ENCODE results near the gene MYCN.

The MYCN gene

DNA sequence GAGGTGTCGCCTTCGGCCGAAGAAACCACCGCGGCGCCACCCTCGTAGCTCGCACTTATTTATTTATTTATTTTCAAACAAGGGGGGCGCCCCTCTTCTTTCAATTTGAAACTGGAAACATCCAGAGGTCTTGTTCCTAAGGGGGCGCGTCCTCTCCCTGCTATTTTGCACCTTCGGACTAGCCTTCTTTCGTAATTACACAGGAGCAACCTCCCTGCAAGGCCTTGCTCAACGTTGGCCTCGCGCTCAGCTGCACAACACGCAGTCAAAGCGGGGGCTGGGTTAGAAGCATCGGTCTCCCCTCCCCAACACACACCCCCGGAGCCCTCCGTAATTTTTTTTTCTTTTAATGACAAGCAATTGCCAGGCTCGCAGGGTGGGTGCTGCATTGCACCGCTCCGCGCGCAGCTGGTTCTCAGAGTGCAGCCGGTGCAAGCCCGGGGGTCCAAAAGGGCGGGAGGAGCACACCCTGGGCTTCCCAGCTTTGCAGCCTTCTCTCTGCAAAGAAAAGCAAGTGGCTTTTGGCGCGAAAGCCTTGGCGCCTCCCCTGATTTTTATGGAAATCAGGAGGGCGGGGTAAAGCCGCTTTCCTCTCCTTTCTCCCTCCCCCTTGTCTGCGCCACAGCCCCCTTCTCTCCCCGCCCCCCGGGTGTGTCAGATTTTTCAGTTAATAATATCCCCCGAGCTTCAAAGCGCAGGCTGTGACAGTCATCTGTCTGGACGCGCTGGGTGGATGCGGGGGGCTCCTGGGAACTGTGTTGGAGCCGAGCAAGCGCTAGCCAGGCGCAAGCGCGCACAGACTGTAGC, at the start of gene MYCN:
Gene MYCN (plus strand): TSS at position 697 of the 807 bp plus-strand sequence. CDS start 1,515 bp downstream, outside the sequence.
- peaks cover 32% of the 10 kb centered on the region for H3K4me1 Mint-ChIP-seq
- peak; percentile 40 for DNase-seq
- H3K27me3 Mint-ChIP-seq, result peaks cover 63% of the 10 kb centered on the region
- peak; percentile 50 for ATAC-seq
- no peak within 1 kb of the TSS for H3K27ac Mint-ChIP-seq
- H3K4me3 Mint-ChIP-seq, result peak within 1 kb of the TSS; percentile 70
- no peaks in the 10 kb centered on the region for H3K9me3 Mint-ChIP-seq
- H3K36me3 Mint-ChIP-seq (ENCODE audit: low read depth), result no peaks in the 10 kb centered on the region

DNA sequence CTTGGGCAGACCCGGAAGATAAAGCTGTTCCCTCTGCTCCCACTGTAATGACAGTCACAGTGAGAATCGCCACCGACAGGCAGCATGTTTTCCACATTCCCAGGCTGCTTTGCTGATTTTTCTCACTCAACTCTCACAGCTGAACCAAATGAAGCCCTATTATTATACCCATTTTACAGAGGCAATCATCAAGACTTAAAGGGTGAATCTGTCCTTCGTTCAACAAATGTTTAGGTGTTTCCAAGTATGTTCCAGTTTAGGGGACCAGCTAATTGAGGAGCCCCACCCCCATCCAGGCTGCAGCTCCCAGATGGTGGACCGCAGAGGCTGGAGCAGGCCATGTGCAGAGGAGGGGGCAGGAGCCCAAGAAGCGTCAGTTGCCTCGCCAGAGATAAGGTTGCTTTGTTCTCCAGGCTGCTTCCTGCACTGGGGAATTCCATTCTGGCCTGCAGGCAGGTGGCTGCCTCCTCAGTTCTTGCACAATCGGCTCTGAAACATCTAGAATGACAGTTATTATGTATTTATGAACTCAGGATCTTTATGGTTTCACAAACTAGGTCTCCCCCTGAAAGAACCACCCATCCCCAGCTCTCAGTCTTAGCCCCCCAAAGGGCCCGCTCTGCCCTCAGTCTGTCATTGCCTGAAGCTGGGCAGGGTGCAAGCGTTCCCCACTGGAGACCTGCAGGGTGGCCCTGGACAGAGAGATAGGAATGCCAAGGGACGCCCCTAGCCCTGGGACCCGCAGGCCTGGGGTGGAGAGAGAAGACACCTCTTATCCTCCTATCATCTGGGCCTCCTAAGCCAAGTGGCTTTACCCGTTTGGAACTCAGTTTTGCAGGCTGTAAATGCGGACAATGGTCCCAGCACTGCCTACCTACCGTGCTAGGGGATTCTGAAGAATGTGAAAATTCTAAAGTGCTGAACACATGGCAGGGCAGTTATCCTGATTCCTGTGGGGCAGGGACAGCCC, 49.1 kb upstream of the MYCN start:
- Mint-ChIP-seq H3K36me3 (ENCODE audit: low read depth) (no peaks in the 10 kb centered on the region), H3K4me3 (no peak overlapping the region), H3K4me1 (no peaks in the 10 kb centered on the region), H3K27me3 (no peaks in the 10 kb centered on the region), H3K9me3 (no peaks in the 10 kb centered on the region), H3K27ac (no peak overlapping the region)
- DNase-seq (no peak), ATAC-seq (no peak)

DNA sequence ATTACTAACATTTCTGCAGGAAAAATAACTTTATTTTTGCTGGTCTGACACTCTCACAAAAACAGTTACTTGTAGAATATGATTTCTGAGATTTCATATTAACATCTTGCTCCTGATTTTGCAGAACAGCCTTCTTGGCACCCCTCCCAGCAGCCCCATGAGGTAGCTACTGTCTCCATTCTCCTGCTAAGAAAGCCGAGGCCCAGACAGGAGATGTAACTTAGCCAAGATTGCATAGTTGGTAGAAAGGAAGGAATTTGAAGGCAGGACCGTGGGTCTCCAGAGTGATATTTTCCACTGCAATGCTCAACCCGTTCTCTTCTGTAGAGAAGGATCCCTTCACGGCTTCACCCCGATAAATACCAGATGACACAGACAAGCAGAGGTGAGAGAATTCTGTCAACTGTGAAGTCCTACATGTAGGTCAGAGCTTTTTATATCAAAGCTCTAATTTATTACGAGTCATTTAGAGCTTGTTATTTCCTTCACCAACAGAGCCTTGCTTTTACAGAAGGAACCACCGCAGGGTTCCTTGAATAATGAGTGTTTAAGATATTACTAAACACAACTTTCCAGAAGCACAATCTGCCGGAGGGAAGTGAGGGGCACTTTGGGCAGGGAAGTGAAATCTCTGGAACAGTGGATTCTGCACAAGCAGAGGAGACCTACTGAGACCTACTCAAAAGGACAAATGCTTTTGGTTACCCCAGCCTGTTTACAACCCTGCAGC, 48.0 kb upstream of the MYCN start:
- Mint-ChIP-seq H3K4me3 (no peak overlapping the region), H3K9me3 (peaks cover 4% of the 10 kb centered on the region), H3K4me1 (no peaks in the 10 kb centered on the region), H3K27ac (no peak overlapping the region), H3K36me3 (ENCODE audit: low read depth) (no peaks in the 10 kb centered on the region), H3K27me3 (no peaks in the 10 kb centered on the region)
- ATAC-seq (no peak), DNase-seq (no peak)

DNA sequence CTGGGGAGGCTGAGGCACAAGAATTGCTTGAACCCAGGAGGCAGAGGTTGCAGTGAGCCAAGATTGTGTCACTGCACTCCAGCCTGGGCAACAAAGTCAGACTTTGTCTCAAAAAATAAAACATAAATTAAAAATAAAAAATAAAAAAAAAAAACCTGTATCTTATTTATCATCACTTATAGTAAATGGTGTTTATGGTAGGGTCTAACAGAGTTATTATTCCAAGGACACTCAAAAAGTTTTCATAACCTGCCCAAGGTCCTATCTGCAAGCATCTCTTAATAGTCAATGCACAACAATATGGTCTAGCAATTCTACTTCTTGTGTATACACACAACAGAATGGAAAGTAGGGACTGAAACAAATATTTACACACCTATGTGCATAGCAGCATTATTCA, 47.3 kb upstream of the MYCN start:
- H3K4me3 Mint-ChIP-seq, result no peak overlapping the region
- peaks cover 2% of the 10 kb centered on the region for H3K27me3 Mint-ChIP-seq
- peaks cover 9% of the 10 kb centered on the region for H3K9me3 Mint-ChIP-seq
- H3K36me3 Mint-ChIP-seq (ENCODE audit: low read depth), result no peaks in the 10 kb centered on the region
- ATAC-seq, result no peak
- H3K27ac Mint-ChIP-seq, result no peak overlapping the region
- DNase-seq, result no peak
- H3K4me1 Mint-ChIP-seq, result no peaks in the 10 kb centered on the region

DNA sequence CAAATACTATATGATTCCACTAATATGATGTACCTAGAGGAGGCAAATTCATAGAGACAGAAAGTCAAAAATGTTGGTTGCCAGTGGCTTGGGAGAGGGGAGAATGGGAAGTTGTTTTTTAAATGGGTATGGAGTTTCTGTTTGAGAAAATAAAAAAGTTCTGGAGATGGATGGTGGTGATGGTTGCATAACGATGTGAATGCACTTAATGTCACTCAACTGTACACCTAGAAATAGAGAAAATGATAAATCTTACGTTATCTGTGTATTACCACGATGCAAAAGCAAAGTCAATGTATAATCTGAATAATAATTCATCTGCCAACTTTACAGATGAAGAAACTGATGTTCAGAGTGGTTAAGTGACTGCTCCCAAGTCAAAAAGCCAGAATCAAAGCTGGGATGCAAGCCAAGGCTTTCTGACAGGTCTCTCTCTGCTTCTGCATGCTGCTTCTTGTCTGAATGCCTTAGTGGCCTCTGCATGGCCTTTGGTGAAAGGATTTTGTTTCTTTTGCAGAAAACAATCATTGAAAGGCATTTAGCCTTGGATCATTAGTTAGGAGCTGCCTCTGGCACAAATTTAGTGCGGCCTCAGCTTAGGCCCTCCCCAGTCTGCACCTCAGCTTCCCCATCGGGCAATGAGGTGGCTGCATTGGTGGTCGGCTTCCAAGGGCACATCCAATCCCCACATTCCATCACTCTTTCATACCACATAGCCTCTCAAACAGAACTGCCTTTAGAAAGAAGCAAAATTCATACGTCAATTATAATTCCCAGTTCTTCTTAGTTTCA, 46.5 kb upstream of the MYCN start:
- no peak for ATAC-seq
- Mint-ChIP-seq H3K27ac (no peak overlapping the region), H3K4me3 (no peak overlapping the region), H3K9me3 (peaks cover 13% of the 10 kb centered on the region), H3K36me3 (ENCODE audit: low read depth) (no peaks in the 10 kb centered on the region), H3K4me1 (no peaks in the 10 kb centered on the region), H3K27me3 (peaks cover 2% of the 10 kb centered on the region)
- DNase-seq, result no peak

DNA sequence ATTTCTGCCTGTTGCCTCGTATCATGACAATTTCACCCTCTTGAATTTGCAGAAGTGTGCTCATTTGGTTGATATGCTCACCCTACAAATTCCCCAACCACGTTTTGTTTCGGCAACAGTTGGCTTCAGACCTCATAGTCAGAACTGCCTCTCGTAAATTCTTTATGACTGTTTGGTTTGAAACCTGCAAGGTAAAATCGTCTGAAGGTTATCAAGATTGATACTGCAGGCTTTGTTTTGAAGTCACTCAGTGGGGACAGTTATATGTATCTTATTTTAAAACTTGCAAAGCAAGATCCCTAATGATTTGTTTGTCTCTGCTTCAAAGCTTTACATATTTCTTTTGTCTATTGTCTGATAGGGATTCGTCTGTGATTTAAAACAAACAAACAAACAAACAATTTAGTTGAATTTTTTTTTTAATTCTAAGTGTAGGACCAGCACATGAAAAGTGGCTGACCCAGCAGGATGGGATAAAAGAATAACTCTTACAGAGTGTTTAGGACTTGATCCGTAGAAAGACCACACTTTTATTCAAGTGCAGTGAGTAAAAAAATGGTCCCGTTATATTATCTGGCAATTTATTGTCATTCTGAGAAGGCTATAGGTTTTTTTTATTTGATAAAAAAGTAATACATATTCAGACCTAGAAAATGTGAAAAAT, 45.7 kb upstream of the MYCN start:
- Mint-ChIP-seq H3K36me3 (ENCODE audit: low read depth) (no peaks in the 10 kb centered on the region), H3K9me3 (peaks cover 13% of the 10 kb centered on the region), H3K27me3 (peaks cover 2% of the 10 kb centered on the region), H3K4me1 (no peaks in the 10 kb centered on the region), H3K27ac (no peak overlapping the region), H3K4me3 (no peak overlapping the region)
- no peak for ATAC-seq
- DNase-seq, result no peak

DNA sequence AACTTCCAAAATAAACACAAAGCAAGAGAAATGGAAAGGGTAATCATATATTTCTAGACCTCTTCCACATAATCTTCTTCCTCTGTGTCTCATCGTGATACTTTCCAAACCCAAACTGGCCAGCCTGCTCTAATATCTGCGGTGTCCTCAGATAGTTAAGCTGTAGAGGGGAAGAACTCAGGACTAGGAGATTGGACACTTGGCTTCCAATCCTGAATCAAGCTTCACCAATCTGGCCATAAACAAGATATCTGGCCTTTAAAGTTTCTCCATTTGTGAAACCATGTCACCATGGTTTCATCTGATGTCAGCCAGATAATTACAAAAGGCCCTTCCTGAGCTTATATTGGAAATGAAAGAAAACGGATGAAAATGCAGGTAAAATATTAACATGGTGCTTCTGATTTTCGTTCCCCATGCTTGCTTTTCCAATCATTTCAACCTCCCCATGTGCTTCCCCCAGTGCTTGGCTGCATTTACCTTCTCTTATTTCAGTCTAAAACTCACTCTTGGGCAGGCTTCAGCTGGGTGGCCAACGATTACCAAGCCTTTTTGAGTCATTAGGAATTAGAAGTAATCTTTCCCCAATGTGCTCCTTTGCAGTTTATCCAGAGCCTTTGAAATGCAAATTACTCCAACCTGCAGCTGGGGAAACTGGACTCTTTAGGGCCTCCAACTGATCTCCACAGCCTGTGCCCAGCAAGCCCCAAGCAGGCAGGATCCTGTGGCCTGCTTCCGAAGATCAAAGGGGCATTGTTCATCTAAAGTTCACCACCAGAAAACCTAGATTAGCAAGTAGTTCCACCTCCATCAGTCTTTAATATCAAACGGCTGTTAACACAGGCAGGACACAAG, 44.5 kb upstream of the MYCN start:
- DNase-seq (no peak), ATAC-seq (no peak)
- H3K4me3 Mint-ChIP-seq, result no peak overlapping the region
- peaks cover 2% of the 10 kb centered on the region for H3K27me3 Mint-ChIP-seq
- H3K36me3 Mint-ChIP-seq (ENCODE audit: low read depth), result no peaks in the 10 kb centered on the region
- H3K27ac Mint-ChIP-seq, result no peak overlapping the region
- no peaks in the 10 kb centered on the region for H3K4me1 Mint-ChIP-seq
- peaks cover 13% of the 10 kb centered on the region for H3K9me3 Mint-ChIP-seq

DNA sequence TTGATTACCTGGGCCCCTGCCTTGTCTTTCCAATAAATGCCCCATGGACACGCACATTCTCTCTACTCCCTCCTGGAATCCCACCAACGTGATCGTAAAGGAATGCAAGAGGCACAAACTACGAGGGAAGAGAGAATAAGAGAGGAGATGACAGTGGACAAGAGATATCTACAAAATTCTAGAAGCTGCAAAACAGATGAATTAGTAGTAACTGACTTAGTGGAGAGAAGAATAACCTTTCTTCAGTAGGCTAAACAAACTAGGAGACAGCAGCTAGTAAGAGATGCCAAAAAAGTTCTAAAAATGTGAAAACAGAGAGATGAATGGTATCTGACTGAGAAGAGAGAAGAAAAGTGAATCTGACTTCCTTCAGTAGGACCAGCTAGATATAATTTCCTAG, 43.5 kb upstream of the MYCN start:
- Mint-ChIP-seq H3K36me3 (ENCODE audit: low read depth) (no peaks in the 10 kb centered on the region), H3K9me3 (peaks cover 13% of the 10 kb centered on the region), H3K4me3 (no peak overlapping the region), H3K4me1 (no peaks in the 10 kb centered on the region), H3K27me3 (peaks cover 2% of the 10 kb centered on the region), H3K27ac (no peak overlapping the region)
- DNase-seq, result no peak
- no peak for ATAC-seq

DNA sequence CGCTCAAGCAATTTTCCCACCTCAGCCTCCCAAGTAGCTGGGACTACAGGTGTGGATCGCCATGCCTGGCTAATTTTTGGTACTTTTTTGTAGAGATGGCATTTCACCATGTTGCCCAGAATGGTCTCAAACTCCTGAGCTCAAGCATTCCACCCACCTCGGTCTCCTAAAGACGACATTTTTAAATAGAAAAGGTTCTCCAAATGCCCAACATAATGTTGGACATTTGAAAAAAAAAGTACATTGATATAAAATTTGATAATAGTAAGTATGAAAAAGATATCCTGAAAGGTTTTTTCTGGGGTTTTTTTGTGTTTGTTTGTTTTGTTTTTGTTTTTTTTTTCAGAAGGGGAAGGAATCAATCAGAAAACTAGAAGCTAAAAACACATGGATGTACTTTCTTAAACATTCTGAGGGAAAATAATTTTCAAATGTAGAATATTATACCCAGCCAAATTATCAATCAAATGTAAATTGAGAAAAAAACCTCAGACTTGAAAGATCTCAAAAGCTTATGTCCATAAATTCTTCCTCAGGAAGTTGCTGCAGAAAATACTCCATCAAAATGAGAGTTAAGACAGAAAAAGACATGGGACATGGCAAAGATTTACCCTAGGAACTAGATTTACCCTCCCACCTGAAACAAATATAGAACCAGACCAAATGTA, 42.8 kb upstream of the MYCN start:
- peaks cover 2% of the 10 kb centered on the region for H3K27me3 Mint-ChIP-seq
- H3K27ac Mint-ChIP-seq, result no peak overlapping the region
- H3K4me3 Mint-ChIP-seq, result no peak overlapping the region
- no peaks in the 10 kb centered on the region for H3K4me1 Mint-ChIP-seq
- ATAC-seq, result no peak
- DNase-seq, result no peak
- peaks cover 13% of the 10 kb centered on the region for H3K9me3 Mint-ChIP-seq
- no peaks in the 10 kb centered on the region for H3K36me3 Mint-ChIP-seq (ENCODE audit: low read depth)

DNA sequence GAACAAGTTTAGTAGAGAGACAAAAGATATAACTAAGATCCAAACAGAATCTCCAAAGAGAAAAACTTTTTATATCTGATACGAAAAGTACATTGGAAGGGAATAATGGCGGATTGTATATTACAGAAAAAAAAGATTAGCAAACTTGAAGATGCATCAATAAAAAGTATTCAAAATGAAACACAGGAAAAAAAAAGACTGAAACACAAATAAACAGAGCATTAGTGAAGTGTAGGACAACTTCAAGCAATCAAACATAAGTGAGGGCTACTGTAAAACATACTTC, 41.1 kb upstream of the MYCN start:
- Mint-ChIP-seq H3K36me3 (ENCODE audit: low read depth) (no peaks in the 10 kb centered on the region), H3K4me3 (no peak overlapping the region), H3K4me1 (no peaks in the 10 kb centered on the region), H3K9me3 (peaks cover 13% of the 10 kb centered on the region), H3K27me3 (peaks cover 2% of the 10 kb centered on the region), H3K27ac (no peak overlapping the region)
- no peak for ATAC-seq
- DNase-seq, result no peak

DNA sequence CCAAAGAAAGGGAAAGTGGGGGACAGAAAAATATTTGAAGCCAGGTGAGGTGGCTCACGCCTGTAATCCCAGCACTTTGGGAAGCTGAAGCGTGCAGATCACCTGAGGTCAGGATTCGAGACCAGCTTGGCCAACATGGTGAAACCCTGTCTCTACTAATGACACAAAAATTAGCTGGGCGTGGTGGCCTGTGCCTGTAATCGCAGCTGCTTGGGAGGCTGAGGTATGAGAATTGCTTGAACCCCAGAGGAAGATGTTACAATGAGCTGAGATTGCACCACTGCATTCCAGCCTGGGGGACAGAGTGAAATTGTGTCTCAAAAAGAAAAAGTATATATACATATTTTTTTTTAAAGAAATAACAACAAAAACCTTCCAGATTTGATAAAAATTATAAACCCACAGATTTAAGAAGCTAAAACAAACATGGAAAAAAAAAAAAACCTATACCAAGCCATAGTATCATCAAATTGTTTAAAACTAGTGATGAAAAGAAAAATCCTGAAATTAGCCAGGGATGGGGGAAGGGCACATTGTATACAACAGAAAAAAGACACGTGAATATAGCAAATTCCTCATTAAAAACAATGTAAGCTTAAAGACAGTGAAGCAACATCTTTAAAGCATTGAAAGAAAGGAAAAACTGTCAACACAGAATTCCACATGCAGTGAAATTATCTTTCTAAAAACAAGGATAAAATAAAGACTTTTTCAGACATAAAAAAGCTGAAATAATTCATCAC, 40.4 kb upstream of the MYCN start:
- H3K4me3 Mint-ChIP-seq, result no peak overlapping the region
- H3K27me3 Mint-ChIP-seq, result peaks cover 2% of the 10 kb centered on the region
- no peak overlapping the region for H3K27ac Mint-ChIP-seq
- H3K9me3 Mint-ChIP-seq, result peaks cover 13% of the 10 kb centered on the region
- H3K4me1 Mint-ChIP-seq, result no peaks in the 10 kb centered on the region
- H3K36me3 Mint-ChIP-seq (ENCODE audit: low read depth), result no peaks in the 10 kb centered on the region
- DNase-seq (no peak), ATAC-seq (no peak)
